Jurkat, Clone E6-1 (cell line): Measurements from ENCODE around the gene EEF1A2. TPM values are rescaled to one million over a fixed set of nuclear protein-coding genes. Genes with fewer than 3 reads are reported as not detected.

Experiments used
- DNase-seq: peaks from one replicate; pipeline ENCODE4 v3.0.0-alpha.2; 2011; ENCODE audit warnings: low read depth, low spot score
- H3K4me3 ChIP-seq: 2 replicates; pipeline ENCODE4 v1.5.1; 2011; ENCODE audit warnings: mild to moderate bottlenecking, low read length, control low read depth, moderate library complexity
- polyA plus RNA-seq: library from polyadenylated mRNA; unstranded; fragments of >200 nt; gene quantifications from one replicate; pipeline ENCODE4 v1.2.1, GENCODE V29; 2012; ENCODE audit warnings: missing spikeins; ENCODE audit not compliant: insufficient read length, insufficient read depth

Gene EEF1A2
- polyA plus RNA-seq, result 53.4 TPM

DNA sequence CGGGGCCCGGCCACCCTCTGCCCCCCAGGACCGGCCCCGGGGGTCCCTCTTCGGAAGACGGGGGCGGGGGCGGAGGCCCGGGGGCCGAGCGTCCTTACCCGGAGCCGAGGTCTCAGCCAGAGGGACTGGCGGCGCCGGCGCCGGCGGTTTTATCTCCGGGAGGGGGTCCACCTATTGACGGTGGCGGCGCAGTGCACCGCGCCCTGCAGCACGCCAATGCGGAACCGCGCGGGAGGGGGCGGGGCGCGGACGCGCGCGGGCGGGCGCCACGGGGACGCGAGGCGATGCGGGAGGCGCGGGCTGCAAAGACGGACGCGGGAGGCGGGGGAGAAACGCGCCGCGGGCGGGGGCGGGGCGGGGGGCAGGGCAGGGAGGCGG is at the start of gene EEF1A2:
Gene EEF1A2 (minus strand): TSS at position 124 of the 378 bp plus-strand sequence. CDS start 1,320 bp downstream, outside the sequence.
- peak within 1 kb of the TSS; percentile 28 for H3K4me3 ChIP-seq
- no peak for DNase-seq

DNA sequence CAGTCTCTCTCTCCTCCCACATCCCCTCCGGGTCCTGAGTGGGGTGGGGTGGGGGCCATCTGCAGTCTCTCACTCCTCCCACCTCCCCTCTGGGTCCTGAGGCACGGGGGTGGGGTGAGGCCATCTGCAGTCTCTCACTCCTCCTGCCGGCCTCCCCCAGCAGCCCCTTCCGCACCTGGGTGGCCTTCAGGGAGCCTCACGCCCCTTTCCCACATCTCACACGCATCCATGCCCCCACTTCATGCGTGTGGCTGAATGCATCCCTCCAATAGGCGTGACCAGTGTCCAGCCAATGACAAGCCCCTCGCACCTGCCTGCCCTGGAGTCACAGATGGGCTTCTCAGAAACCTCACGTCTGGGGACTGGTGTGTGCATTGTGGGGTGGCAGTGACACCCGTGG is 49.7 kb upstream of the EEF1A2 start:
- no peak overlapping the region for H3K4me3 ChIP-seq

DNA sequence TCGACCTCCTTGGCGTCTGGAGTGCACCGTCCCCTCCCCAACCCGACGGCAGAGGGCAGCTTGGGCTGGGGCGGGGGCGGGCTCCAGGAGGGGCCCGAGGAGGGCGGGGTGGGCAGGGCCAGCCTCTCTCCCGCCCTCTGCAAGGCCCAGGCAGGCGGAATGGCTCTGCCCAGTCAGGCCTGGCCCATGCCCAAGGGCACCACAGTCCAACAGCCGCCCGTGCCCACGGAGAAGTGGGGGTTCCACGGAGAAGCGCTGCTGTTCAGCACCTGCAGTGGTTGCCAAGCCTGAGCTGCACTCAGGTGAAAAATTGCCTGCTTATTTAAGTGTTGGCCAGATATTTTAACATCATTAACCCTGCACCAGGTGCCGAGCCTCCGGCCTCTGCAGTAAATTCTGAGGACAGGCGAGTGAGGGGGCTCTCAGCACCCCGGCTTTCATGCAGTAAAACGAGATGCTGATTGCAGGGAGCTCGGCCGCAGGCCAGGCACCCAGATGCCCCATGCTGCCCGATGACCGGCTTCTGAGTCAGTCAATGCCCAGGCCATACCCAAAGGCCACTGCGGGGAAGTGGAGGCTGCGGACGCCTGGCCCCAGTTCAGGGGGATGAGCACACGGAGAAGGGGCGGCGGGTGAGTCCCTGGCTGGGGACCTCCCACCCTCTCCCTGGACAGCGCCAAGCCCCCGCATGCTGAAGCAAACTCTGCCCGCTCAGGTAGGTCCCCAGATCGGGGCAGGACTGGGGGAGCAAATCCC is 49.0 kb upstream of the EEF1A2 start, which contains the start of gene SRMS:
Gene SRMS (minus strand): TSS at position 25 of the 756 bp plus-strand sequence. CDS start 286 bp downstream, outside the sequence.
- DNase-seq, result no peak
- no peak within 1 kb of the TSS for H3K4me3 ChIP-seq

More for the DNA sequence above, 49.7 kb upstream of the EEF1A2 start:
- DNase-seq, result no peak

DNA sequence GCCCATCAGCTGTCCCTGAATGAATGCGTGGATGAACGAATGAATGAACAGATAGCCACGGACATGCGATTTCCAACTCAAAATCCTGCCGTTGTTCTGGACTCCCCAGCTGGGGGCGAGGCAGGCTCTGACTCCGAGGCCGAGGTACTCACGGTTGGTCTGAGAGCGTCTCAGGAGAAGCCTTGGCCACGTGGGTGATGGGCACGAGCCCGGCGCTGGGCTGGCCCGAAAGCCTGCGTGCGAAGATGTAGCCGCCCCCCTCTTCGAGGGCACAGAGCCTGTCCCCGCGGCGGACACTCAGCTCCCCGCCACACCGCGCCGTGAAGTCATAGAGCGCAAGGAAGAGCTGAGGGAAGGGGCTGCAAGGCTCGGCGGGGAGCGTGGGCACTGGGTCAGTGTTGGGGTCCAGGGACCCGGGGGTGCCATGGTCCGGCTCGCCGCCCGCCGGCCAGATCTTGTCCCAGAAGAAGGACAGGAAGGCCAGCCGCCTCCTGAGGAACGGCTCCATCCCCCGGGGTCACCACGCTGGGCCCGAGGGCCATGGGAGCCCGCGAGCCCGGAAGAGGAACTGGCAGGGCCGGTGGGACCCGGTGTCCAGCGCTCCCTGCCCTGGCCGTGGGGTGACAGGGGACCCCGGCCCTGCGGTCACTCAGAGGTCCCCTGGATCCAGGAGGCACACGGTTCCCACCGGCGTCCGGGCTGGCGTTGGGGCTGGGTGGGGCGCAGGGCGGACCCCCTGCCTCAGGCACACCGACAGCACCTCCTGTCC is 48.3 kb upstream of the EEF1A2 start:
- no peak overlapping the region for H3K4me3 ChIP-seq
- DNase-seq, result no peak

DNA sequence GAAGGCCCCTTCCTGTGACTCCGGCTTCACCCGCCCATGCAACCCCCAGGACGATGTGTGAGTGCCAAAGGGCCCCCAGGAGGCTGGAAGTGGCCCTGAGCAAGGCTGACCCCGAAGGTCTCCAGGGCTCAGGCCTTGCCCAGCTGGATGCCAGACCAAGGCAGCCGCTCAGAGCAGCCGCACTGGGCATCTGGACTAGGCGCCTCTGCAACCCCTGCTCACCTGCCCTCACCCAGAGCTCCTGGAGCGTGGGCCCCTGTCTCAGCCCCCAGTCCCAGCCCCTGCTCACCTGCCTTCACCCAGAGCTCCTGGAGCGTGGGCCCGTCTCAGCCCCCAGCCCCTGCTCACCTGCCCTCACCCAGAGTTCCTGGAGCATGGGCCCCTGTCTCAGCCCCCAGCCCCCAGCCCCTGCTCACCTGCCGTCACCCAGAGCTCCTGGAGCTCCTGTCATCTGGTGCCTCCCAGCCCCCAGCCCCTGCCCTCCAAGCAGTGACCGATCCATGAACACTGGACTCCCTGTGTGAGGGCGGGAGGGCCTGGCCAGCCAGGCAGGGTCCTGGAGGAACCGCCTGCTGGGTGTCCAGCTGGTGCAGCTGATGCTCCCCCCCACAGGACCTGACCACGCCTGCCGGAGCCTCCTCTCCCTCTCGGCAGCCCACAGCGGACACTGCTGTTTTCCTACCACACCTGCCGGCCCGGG is 47.5 kb upstream of the EEF1A2 start:
- DNase-seq, result no peak
- no peak overlapping the region for H3K4me3 ChIP-seq

DNA sequence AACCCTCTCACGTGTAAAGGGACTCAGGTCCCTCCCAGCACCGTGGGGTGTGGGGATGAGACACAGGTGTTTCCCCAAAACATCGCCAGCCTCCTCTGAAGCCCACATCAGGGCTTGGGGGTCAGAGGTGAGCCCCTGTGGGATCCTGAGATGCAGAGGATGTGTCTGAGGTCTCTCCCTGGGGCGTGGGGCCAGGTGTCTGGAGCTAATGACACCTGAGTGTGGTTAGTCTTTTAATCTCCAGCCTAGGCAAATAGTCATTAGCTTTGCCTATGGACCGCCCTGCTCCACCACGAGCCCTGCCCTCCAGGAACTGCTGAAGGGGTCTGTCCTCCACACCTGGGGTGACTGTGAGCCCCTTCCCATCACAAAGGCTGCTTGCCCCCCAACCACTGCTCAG is 46.9 kb upstream of the EEF1A2 start:
- no peak for DNase-seq
- no peak overlapping the region for H3K4me3 ChIP-seq

DNA sequence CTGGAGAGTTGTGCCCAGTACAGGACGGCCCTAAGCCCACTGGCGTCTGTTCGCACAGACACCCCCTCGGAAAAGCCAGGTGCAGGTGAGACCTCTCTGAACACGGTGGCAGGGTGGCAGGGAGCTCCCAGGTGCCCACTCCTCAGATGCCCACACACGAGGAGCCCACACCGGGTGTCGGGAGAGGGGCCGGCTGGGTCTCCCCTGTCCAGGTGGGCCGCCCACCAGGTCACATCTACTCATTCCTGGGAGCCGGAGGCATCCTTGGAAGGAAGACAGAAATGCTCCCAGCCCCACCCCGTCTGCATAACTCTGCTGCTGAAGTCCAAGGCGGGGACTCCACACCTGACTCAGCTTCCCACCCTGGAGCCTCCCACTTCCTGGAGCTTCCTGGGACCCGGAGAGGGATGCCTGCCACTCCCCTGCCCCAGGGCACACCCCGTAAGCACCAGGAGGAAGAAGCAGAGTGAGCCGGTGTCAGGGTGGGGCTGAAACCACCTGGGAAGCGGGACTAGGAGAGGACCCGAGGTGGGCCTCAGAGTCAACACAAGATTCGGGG is 46.2 kb upstream of the EEF1A2 start:
- no peak for DNase-seq

DNA sequence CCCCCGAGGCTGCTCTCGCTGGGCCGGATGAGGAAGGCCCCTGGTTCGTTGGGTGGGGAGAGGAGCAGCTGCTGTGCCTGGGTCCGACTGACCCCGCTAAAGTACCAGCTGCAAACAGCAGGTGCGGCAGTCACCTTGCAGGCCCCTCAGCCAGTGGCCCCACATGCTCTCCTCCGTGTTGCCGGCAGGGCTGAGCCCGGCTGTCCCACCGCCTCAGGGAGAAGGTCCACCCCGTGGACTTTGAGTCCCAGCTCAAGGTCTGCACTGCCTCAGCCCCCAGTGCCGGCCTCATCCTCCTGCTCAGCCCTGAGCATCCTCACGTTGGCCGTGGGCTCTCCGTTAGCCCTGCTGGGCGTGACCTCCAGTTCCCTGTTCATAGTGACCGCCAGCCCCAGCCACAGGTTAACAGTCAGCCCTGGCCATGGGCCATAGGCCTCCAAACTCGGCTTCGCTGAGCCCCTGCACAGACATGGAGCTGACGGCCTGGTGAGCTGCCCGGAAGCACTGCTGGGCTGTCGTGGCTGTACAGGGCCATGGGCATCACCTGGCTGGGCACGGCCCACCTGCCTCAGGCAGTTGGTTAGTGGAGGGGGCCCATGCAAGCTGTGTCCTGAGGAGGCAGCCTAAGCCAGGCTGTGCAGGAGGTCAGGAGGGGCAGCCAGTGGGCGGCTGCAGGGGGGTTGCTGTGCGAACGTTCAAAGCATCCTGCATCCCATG is 45.5 kb upstream of the EEF1A2 start:
- H3K4me3 ChIP-seq, result no peak overlapping the region
- DNase-seq, result no peak

More for the DNA sequence above, 46.2 kb upstream of the EEF1A2 start:
- H3K4me3 ChIP-seq, result no peak overlapping the region

DNA sequence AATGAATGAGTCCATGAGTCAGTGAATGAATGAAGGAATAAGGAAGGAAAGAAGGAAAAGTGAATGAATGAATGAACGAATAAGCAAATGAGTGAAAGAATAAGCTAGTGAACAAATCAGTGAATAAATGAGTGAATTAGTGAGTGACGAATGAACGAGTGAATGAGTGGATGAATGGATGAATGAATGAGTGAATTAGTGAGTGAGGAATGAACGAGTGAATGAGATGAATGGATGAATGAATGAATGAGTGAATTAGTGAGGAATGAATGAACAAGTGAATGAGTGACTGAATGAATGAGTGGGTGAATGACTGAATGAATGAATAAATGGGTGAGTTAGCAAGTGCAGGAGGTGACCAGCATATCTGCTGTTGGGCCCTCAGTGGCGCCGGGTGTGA is 44.9 kb upstream of the EEF1A2 start:
- H3K4me3 ChIP-seq, result no peak overlapping the region
- no peak for DNase-seq

DNA sequence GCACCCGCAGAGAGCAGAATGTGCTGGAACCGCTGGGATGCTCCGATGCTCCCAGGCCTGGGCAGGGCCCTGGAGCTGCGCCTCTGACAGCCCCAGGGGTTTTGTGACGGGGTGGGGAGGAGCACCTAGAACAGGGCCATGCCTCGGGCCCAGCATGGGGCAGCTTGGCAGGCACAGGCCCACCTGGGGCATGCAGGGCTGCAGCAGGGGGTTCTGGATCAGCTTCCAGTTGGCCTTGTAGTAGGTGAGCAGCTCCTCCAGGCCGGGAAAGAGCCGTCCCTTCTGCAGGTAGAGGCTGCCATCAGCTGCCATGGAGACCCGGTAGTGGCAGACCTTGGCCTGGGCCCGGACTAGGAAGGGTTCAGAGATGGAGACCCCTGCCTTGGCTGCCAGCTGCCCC is 44.2 kb upstream of the EEF1A2 start:
- H3K4me3 ChIP-seq, result no peak overlapping the region
- no peak for DNase-seq

DNA sequence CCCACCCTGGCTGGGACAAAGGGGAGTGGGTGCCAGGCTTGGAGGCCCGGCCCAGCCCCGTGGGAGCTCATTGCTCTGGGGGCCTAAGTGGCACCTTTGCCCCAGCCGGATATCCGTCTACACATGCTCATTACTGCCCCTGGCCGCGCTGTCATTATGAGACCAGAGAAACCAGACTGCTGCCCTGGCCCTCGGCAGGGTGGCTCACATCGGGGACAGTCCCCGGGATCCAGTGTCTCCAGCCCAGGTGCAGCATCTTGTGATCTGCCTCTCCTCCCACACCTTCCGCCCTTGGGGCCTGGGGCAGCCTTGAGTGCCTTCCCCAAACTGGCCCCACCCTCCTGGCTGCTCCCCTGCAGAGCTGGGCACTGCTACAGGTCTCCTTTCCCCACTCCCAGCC is 43.8 kb upstream of the EEF1A2 start:
- DNase-seq, result no peak
- H3K4me3 ChIP-seq, result no peak overlapping the region

DNA sequence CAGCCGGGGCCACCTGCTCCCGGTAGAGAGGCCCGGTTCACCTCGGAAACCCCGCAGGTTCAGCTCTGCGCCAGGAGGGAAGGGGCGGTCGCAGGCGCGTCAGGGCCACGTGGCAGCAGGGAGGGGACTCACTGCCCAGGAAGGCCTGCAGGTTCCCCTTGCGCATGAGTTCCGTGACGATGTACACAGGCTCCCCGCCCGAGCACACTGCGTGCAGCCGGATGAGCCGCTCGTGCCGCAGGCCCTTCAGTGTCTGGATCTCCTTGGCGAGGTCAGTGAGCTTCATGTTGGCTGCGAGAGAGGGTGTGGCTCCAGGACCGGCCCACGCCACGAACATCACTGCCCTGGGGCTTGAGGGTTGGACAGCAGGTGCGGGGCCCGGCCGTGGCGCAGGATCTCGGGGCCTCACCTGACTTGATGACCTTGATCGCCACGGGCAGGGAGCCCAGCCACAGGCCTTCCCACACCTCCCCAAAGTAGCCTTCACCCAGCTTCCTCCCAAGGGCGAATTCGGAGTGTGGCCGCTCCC is 43.2 kb upstream of the EEF1A2 start:
- H3K4me3 ChIP-seq, result no peak overlapping the region
- DNase-seq, result no peak

DNA sequence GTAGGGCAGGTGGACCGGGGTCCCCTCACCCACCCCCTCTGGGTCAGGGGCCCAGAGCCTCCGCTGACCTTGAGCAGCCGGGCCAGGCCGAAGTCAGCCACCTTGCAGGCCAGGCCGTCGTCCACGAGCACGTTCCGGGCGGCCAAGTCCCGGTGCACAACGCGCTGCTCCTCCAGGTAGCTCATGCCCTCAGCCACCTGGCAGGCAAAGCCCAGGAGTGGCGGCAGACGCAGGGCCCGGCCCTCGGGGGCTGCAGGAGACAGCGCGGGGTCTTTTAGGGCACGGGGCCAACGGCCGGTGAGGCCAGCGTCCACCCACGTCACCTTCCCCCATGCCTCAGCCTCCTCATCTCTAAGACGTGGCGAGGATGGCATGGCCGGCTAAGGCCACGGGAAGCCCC is 42.5 kb upstream of the EEF1A2 start:
- no peak overlapping the region for H3K4me3 ChIP-seq
- DNase-seq, result no peak

DNA sequence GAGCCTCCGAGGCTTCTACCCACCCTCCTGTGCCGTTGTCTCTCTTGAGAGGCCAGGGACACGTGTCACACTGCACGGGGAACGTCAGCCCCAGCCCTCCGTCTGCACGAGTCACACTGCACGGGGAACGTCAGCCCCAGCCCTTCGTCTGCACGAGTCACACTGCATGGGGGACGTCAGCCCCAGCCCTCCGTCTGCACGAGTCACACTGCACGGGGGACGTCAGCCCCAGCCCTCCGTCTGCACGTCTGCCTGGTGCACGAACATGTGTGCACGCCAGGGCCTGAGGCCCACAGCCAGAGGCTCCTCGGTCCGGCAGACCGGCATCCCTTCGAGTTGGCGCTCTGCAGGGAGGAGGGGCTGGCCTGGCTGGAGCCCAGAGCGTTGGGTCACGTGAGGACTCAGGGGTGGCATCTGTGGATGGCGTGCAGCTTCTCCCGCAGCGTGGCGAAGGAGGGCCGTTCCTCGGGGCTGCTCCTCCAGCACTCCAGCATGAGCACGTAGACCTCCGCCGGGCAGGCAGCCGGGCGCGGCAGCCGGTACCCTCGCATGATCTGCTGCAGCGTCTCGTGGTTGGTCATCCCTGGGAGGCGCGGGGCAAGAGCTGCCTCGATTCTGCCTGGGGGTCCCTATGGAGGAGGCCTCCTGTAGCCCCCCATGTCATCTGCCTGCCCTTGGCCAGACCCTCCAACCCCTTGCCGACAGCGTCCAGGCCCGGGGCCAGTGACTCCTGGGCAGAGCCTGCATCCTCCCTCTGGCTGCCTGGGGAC is 41.7 kb upstream of the EEF1A2 start:
- no peak for DNase-seq
- no peak overlapping the region for H3K4me3 ChIP-seq

DNA sequence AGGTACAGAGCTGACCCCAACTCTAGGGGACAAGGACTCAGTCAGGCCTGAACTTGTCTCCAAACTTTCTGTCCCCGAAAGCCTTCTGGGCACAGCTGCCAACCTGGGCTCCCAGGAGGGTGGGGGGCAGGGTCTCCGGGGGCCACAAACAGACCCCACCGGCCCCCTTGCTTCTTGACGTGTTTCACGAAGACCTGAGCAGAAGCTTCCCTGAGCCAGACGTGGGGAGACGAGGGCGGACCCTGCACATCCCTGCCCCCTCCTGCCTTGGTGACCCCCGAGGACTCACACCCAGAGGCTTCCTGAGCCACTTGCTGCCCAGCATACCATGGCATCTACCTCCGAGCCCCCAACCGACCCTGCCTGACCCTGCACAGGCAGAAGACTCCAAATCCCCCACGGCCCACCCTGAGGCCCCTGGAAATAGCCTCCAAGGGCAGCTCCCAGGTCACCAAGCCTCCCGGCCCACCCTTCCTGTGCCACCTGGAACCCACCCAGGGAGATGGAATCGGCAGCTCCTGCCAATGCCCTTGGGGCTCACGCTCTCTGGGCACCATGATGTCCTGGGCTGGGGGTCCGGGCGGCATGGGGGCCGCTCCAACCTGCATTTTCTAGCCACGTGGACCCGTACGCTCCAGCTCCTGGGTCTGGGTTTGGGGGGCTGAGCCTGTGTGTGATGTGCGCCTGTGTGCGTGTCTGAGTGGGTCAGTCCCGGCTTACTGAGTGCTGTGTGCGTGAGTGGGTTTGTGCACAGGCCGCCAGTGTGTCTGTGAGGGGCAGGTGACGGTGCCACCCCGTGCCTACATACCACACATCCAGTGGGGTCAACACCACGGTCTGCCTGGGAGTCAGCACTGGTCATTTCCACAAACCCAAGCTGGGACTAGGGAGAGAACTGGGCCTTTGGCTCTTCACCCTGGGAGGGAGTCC is 40.8 kb upstream of the EEF1A2 start:
- DNase-seq, result no peak
- H3K4me3 ChIP-seq, result no peak overlapping the region

DNA sequence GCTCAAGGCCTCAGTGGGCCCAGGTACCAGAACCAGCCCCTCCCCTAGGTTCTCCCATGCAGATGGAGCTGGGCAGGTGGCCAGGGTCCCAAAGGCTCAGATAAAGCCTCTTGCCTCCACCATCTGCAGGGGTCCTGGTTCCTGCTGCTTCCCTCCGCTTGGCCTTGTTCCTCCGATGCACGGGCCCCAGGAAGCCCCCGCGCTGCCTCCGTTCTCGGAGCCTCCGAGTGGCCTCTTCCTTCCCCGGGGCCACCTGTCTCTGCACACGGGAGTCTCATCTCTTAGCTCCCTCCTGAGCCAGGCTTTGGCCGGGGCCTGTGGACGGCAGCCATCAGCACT is 40.2 kb upstream of the EEF1A2 start:
- H3K4me3 ChIP-seq, result no peak overlapping the region
- no peak for DNase-seq
